ELR (cell line): ENCODE measurements around the gene CACNA1D.

Source experiments
- DNase-seq: peaks from one replicate; pipeline ENCODE4 v3.0.0-alpha.2; 2015; ENCODE audit warnings: low read depth

The CACNA1D gene

DNA sequence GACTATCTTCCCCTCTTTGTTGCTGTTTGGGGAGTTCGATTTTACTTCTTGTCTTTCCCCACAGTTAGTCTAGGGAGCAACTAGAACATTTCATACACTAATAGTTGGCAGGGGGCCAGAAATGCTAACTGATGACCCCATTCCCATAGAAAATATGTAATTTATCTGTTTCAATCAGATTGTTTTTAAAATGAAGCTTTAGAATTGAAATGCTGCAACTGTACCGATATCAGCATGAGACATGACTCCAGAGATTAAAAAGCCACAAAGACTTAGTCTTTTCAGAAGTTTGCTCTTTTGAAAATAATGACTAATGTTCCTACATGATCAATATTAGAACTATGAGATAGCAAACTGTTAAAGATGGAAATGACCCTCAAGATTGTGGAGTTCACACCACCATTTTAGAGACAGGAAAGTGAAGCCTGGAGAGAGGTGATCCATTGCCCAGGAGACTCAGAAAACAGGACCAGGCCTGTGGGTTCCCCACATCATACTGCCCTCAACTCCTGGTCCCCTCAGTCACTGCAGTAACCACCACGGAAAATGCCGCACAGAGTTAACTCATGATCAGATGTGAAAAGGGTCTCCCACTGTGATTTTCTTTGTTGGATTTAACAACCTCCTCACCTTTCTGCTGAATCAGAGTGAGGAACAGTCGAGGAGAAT is 221.5 kb downstream of the CACNA1D start:
- DNase-seq, result peak; percentile 24

DNA sequence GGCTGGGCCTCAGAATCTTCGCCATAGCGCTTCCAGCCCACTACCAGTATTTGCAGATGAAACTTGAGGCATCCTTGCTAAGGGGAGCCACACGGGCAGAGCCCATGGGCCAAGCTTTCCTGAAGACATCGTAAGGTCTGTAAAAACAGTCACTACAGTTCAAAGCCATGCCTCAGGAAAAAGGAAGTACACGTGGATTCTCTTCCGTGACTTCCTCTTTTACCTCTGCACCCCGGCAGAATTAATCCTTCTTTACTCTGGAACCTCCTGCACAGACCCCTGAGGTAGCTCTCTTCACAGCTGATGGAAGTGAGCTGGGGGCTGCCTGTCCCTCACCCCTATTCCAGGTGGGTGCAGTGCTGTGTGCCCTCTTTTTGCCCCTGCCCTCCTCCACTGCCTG is 222.6 kb downstream of the CACNA1D start:
- no peak for DNase-seq

DNA sequence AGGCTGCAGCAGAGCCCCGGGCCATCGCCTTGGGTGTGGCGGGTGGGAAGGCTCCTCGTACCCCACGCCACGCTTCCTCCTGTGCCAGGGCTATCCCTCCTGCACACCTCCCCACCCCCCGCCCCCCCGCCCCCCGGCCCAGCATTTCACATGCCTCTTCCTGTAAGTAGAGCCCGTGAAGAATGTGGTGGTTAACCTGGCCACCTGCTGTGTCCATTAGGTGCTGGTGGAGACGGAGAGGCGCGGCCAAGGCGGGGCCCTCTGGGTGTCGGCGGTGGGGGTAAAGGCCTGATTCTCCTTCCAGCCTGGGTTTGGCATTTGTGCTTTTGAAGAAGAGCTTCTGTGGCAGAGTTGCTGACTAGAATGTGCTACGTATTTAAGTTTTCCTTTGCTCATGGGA is 224.1 kb downstream of the CACNA1D start:
- no peak for DNase-seq

DNA sequence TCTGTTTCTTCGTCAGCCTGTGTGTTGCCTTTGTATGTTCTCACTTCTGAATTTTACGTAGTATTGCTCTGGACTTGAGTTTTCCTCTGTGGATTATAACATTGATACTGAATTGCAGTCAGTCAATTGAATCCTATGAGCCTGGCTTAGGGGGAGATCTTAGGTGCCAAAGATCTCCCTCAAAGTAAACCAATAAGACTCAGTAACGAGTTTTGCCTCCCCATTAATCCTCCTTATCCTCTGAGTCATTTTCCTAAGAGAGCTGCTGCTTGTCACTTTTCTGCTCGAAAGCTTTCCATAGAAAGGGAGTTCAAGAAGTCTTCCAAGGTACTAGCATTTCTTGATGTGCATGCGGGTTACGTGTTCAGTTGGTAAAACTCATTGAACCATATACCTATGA is 225.4 kb downstream of the CACNA1D start:
- DNase-seq, result no peak

DNA sequence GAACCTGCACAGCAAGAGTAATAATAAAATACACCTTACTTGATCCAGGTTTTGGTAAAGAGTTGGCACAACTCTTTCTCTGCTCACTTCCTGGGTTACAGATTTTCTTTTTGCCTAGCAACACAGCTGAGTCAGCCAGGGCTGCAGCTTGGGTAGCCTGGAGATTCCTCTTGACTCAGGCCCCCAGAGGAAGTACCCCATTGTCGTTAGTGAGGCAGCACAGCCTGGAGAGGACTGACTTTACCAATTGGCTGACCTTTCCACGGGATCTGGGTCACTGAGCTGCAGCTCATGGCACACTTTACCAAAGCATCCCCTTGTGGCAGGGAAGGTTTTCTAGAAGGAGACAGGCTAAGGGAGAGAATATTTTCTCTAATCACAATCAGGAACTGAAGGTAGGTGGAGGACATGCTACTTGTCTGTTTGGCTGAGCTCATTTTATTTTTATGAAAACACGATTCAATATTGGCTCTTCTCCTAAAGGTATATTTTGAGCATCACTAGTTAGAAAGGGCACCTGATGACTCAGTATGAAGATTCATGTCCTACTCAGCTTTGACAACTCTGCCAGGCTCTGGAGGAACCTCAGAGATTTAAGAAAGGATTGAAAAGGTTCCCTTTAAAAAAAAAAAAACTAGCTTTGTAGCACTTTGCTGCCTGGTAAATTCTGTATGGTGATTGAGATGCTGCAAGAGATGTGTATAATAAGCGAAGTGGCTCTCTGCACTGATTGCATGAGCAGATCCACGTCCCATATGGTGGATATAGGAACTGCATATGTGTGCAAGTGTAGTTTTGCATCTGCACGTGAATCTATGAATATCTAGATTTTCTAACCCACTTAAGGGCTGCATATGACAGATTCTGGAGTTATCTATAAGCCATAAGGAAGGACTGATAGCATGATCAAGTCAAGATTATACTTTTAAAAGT is 227.0 kb downstream of the CACNA1D start:
- peak; percentile 53 for DNase-seq

DNA sequence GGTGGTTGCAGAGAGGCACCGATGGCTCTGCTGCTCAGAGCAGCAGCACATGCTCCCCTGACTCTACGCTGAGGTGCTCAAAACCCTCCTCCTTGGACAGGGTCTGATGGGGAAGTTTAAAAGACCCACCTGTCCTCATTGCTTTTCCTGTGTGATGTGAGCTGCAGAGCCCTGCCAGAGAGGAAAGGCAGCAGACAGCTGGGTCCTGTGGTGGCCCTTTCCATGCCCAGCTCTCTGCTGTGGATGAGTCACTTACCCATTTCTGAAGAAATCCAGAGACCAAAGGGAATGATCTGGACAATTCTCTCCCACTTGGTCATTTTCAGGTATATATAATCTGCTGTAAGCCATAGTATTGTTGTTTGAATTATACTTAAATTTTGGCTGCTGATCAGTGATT is 230.2 kb downstream of the CACNA1D start:
- DNase-seq, result no peak

DNA sequence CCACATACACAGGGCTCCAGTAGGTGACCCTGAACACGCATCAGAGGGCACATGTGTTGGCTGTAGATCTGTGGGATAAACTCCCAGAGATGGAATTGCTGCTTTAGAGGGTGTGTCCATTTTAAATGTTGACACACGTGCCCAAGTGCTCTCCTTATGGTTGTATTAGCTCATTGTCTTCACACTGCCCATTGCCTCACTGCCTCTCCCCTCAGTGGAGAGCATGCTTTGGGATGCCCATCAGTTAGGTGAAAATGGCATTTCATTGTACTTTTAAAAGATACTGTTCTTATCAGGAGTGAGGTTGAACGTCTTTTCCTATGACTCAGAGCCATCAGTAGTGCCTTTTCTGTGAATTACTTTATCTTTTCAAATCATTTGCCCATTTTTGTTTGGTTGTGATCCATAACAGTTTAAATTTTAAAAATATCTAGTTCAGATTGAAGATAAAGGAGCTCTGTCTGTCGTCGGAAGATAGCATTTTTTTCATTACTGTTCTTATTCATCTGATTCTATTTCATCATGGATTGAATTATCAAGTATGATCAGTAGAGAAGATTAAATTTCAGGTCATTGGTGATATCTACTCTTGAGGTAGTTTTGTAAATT is 231.1 kb downstream of the CACNA1D start:
- DNase-seq, result no peak

DNA sequence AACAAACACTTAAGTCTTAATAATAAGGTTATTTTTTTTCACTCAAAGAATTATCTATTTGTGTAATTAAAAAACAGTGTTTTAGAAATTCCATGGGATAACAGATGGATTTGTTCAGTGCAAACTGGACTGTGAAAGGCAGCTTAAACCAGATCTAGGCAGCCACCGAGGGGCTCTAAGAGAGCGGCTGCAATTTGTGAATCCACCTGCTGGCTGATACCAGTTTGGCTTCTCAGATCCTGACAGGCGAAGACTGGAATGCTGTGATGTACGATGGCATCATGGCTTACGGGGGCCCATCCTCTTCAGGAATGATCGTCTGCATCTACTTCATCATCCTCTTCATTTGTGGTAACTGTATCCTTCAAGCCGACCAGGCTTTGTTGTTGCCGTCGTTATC is 232.2 kb downstream of the CACNA1D start:
- no peak for DNase-seq

DNA sequence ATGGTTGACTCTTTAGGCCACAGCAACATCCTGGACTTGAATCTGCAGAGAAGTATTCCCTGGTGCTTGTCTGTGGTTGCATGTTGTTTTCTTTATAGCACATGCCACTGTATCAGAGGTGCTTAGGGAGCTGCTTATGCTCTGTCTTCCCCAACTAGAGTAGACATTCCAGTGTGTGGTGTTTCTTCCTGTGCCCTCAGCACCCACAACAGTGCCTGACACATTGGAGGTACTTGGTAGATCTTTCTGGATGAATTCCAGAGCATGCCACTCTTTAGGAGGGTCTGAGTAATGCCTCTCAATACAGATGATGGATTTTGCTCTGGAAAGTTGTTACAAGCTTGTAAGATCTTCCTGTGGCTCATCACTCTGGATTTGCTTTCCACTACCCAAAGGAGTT is 234.2 kb downstream of the CACNA1D start:
- DNase-seq, result no peak

DNA sequence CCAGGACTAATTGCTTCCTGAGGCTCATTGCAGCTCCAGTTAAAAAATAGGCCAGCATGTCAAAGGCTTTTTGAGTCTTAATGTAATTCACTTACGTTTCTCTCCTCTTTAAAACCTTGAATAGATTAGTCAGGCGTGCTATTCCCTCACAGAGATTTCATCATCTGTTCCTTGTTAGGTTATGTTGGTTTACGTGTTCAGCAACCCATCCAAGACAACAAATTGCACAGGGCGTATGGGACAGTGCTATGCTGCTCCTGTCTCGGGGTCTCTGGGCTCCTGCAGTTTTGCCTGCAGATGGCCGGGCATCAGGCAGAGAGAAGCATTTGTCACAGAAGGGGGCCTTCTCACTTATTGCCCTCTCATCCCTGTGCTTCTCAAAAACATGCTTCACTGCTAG is 234.7 kb downstream of the CACNA1D start:
- DNase-seq, result no peak

DNA sequence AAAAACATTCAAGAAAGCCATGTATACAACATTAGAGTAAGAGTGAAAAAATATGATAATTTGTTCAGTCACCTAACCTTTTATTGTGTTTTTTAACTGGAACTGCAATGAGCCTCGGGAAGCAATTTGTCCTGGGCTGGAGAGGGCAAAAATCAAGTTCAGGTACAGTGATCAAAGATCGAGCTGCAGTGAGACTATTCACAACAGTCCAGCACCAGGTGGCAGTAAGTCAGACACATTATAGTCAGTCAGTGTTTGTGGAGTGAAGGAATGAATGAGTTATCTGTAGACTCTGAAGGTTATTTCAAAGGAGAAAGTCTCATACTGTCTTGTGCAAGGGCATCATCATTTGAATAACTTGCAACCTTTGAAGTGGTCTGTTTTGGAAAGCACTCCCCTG is 235.2 kb downstream of the CACNA1D start:
- DNase-seq, result no peak

DNA sequence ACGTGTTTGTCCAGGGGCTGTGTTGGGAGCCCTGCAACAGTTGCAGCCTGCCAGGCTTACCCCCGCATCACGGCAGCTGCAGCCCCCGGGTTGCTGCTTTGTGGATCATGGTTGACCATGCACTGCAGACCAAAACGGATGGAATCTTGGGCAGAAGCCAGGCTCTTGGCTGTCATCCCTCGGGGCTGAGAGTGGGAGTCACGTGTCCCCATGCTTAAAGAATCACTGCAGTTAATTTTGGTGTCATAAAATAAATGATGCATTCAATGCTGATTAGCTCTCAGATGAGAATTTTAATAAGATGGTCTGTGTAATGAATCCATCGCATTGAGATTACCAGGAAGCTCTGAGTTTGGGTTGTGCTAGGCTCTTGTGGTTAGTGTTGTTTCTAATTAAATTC is 236.2 kb downstream of the CACNA1D start:
- no peak for DNase-seq

DNA sequence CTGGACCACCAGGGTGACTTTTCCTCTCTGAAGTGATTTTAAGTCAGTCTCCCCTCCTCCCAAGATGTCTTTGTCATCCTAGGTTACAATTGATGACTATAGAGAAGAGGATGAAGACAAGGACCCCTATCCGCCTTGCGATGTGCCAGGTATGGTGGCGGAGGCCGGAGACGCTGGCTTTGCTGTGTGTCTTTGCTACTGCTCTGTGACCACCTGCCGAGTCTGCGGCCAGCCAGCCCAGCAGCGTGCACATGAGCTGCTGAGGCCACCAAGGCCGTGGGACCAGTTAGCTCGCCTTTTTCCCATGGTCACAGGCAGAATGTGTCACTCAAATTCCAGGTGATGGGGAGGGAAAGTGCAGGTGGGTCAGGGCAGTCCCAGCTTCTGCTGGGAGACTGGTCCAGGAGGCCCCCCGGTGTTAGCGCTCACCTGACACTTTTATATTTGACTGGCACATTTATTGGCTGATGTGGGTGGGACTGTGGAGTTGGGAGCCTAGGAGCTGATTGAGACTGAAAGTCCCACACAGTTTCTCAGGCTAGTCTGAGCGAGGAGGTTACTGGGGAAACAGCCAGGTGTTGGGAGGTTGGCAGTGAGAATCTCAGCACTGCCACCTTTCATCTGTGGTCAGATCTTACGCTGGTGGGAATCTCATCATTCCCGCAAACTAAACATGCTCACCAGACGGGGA is 237.7 kb downstream of the CACNA1D start:
- no peak for DNase-seq

DNA sequence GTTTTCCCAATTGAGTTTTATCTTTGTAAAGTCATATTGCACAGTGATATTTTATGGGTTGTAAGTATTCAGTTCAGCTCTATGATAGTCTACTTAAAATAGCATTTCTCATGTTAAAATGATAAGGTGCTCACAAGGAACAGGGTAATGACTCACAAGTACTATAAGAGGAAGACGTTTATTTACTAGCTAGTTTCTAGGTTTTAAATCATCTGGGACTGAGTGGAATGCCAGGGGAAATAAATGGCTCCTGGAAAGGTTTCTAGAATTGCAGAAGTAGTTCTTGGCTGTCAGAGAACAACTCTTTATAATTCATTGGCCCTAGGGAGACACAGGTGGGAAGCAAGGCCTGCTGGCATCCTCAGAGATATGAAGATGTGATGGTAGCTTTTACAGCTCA is 239.0 kb downstream of the CACNA1D start:
- no peak for DNase-seq

DNA sequence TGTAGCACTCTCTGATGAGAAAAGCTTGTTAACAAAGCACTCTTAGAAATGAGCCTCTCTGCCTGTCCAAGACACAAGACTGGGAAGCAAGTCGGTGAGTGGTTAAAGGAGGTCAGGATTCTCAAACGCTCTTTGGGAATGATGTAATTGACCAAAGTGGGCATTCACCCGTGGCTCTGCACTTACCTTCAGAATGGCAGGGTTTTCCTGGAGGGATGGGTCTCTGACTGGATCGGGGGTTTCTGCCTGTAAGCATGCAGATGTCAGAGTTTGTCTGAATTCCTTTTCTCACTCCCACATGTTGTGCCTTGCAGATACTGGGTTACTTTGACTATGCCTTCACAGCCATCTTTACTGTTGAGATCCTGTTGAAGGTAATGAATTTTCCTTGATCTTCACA is 245.6 kb downstream of the CACNA1D start:
- DNase-seq, result no peak

DNA sequence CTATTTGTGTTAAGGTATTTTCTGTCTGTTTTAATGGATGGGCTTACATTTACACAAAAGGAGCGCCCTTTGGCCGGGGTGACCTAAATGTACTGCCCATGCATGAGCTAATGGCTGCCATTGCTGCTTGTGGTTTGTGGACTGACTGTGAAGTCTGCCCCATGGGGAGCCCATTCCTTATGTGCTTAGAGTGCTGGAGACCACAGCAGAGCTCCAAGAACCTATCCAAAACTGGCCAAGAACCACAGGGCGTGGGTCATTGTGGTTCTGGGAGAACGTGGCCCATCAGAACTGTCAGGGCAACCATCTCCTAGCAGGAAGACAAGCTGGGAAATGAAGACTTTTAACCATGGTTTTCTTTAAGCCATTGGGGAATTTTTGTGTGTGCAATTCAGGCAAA is 246.5 kb downstream of the CACNA1D start:
- no peak for DNase-seq

DNA sequence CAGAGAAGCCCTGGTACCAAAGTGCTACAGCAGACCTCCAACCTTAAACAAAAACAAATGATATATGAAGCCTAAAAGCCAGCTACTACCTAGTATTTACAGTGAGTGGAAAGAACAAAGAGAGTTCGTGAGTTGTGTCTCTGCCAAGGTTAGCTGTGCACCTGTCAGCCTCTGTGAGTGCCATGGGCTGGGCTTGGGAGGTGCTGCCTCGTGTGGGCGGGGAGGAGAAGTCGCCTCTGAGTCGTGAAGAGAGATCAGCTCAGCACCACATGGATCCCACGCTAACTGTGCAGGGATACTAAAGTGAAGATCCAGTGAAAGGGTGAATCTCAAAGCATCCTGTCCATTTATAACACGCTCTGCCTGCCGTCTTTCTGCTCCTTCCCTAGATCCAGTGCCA is 249.9 kb downstream of the CACNA1D start:
- DNase-seq, result no peak

DNA sequence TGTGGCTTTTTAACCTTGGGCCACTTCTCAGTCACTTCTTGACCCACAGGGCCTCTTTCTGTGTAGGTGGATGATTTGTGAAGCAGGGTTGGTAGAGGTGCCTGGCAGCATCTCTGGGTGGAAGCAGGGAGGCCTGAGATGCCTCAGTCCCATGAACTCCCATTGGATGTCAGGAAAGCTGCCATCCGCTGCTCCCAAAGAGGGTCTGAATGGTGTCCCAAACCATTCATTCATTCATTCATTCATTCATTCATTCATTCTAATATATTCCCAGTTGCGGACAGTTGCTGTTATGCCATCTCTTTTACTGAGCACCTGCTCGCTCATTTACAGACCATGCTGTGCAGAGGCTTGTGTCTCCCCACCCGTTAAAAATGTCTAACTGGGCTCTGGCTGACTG is 253.1 kb downstream of the CACNA1D start:
- no peak for DNase-seq

DNA sequence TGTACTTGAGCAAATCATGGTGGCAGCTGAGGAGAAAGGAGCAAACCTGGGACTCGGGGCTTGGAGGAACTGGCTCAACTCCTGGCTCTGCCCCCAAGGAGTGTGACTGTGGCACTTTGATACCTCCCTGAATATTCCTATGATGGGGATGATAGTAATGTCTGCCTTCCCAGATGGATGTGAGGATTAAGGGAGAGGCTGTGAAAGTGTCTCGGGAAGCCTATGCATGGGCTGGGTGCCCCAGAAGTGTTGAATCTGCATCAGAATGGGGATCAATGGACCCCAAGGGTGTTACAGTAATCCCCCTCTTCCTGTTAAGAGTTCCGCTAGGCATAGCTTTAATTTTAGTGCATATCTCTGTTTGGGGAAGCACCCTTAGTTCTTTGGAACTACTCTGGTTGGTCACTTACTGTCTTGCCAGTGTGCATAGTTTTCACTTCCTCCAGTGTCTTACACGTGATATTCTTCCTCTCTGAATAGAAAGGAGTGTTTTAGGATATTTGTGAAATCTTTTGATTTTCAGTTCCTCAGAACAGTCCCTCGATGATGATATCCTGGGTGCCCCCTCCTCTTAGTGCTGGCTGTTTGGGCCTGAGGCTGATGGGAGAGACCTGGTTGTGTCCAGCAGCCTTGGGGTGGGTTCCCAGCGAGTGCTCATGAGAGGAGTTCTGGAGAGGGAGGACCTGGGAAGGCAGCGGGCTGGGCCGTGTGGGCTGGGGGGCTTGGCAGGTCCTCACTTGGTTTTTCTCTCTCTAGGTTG is 254.3 kb downstream of the CACNA1D start:
- no peak for DNase-seq

DNA sequence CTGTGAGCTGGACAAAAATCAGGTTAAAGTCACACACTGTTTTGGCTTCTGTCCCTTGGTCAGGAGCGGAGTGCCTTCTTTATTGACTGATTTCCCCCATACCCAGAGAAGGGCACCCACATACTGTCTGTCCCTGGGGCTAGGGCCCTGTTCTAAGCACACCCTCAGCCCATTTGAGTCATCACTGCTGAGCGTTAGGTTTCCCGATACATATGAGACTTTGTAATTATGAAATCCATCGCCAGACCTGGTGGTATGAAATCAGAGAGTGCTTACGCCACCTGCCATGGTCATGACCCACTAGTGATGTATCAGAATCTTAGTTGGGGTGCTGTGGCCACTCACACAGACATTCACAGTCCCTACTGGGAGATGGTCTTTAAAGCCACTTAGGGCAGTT is 255.0 kb downstream of the CACNA1D start:
- DNase-seq, result no peak

DNA sequence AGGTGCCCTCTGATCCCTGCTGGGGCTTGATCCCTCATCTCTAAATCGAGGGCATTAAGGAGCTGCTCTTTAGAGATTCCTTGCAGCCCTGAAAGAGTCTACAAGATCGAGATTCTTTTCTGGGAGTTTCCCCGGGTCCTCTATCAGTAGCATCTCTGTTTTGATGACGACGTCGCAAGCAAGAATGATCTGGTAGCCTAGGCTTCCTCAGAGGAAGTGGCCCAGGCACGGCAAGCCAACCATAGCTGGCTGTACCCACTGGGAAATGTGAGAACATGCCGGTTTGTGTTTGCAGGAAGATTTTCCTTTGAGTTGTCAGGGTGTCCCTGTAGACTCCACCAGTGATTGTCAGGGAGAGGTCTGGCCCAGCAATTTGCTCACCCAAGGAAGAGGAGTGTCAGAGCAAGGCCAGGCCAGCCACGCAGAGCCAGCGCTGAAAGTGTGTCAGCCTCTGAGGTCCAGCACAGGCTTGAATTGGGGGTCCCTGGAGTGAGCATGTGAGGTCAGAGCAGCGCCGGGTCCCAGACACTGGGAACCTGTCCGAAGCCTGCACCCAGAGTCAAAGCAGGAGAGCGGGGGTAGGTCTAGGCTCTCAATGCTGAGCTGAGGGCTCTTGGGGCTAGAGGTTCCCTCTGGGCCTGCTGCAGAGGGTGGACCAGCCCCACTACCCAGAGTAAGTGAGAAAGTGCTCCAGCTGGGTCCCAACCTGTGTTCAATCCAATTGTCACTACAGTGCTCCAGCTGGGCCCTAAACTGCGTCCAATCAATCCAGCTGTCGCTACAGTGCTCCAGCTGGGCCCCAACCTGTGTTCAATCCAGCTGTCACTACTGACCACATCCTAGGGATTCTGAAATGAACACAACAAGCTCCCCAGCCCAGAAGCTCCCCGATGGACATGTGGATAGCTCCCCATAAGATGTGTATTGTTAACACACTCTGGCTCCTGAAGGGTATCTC is 256.1 kb downstream of the CACNA1D start:
- no peak for DNase-seq
